ENCODE data around the gene KLHL5.
A peak's percentile ranks its signal among the peaks of the same experiment; 100 is the strongest.
"Not testable (repeated sequence)": the region's sequence is repeated elsewhere in the genome, so short reads cannot be mapped to it uniquely, and the experiment has no call there.

KLHL5 gene

GRCh38 chr4:39133623-39134022 lies 71.6 kb downstream of the KLHL5 start:
- TF ChIP-seq CTCF (conservative IDR thresholded peaks at IDR 0.05; ENCODE audit: low read depth, low read length): no peak
- DNase-seq (ENCODE audit: low read depth): no peak
- no peak overlapping the region for H3K4me3 ChIP-seq (ENCODE audit: low read depth, low read length)

- H3K4me3 ChIP-seq (ENCODE audit: low read depth, low read length): peak overlapping the region; percentile 26
- no peak for TF ChIP-seq CTCF (conservative IDR thresholded peaks at IDR 0.05; ENCODE audit: low read depth, low read length)
- no peak for DNase-seq (ENCODE audit: low read depth)
These were observed 72.8 kb downstream of the KLHL5 start for GRCh38 chr4:39134683-39135306.

- DNase-seq (ENCODE audit: low read depth): not testable (repeated sequence)
These were observed 76.2 kb downstream of the KLHL5 start for GRCh38 chr4:39138227-39138626.

GRCh38 chr4:39146211-39146610 lies 84.2 kb downstream of the KLHL5 start:
- TF ChIP-seq CTCF (conservative IDR thresholded peaks at IDR 0.05; ENCODE audit: low read depth, low read length): no peak
- no peak for DNase-seq (ENCODE audit: low read depth)
- no peak overlapping the region for H3K4me3 ChIP-seq (ENCODE audit: low read depth, low read length)

More at GRCh38 chr4:39138227-39138626, 76.2 kb downstream of the KLHL5 start:
- H3K4me3 ChIP-seq (ENCODE audit: low read depth, low read length): not testable (repeated sequence)

GRCh38 chr4:39154009-39154408 lies 92.0 kb downstream of the KLHL5 start:
- DNase-seq (ENCODE audit: low read depth): no peak
- no peak overlapping the region for H3K4me3 ChIP-seq (ENCODE audit: low read depth, low read length)
- TF ChIP-seq CTCF (conservative IDR thresholded peaks at IDR 0.05; ENCODE audit: low read depth, low read length): no peak

- TF ChIP-seq CTCF (conservative IDR thresholded peaks at IDR 0.05; ENCODE audit: low read depth, low read length): no peak
- DNase-seq (ENCODE audit: low read depth): no peak
- H3K4me3 ChIP-seq (ENCODE audit: low read depth, low read length): no peak overlapping the region
These were observed 95.5 kb downstream of the KLHL5 start for GRCh38 chr4:39157520-39157919.

GRCh38 chr4:39166177-39166576 lies 104.1 kb downstream of the KLHL5 start:
- H3K4me3 ChIP-seq (ENCODE audit: low read depth, low read length): no peak overlapping the region
- TF ChIP-seq CTCF (conservative IDR thresholded peaks at IDR 0.05; ENCODE audit: low read depth, low read length): no peak
- no peak for DNase-seq (ENCODE audit: low read depth)

Data from choroid plexus epithelial cell (primary cell).